Measurements from ENCODE around the gene AZI2.

DNA sequence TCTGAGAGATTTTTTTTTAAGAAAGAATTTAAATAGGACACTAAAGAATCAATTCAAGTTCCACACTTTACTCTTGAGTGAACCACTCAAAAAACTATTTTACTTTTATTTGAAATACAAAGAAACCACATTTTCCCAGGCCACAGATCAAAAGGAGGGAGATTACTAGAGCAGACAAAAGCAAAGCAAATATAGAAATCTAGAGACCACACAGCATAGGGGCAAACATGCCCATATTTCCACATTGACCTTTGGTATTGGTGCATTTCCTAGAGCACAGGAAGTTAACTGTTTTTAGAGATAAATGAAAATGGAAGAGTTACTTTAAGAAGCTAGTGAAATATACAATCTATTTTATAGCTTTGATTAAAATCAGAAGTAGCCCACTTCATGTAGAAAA, 27.6 kb downstream of the AZI2 start:
- TF ChIP-seq, protein P1, sequence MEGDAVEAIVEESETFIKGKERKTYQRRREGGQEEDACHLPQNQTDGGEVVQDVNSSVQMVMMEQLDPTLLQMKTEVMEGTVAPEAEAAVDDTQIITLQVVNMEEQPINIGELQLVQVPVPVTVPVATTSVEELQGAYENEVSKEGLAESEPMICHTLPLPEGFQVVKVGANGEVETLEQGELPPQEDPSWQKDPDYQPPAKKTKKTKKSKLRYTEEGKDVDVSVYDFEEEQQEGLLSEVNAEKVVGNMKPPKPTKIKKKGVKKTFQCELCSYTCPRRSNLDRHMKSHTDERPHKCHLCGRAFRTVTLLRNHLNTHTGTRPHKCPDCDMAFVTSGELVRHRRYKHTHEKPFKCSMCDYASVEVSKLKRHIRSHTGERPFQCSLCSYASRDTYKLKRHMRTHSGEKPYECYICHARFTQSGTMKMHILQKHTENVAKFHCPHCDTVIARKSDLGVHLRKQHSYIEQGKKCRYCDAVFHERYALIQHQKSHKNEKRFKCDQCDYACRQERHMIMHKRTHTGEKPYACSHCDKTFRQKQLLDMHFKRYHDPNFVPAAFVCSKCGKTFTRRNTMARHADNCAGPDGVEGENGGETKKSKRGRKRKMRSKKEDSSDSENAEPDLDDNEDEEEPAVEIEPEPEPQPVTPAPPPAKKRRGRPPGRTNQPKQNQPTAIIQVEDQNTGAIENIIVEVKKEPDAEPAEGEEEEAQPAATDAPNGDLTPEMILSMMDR (IDR thresholded peaks at IDR 0.05; ENCODE audit: poor library complexity), result no peak
- TF ChIP-seq EZH2 (IDR thresholded peaks at IDR 0.05; ENCODE audit: borderline replicate concordance), result no peak
